H1 (cell line): ENCODE measurements around the gene NUP98. TPM values are rescaled to one million over a fixed set of nuclear protein-coding genes. Genes with fewer than 3 reads are reported as not detected.

Source experiments
- CTCF ChIA-PET: fragments of 300-600 bp; sonication (Branson Sonifier 250); formaldehyde crosslinking; loops from one replicate; lab custom pipeline; 2021; ENCODE audit not compliant: partially characterized antibody; lab: Charles Lee
- POLR2A ChIA-PET: fragments of 300-600 bp; sonication (Branson Sonifier 250); formaldehyde crosslinking; loops from one replicate; lab custom pipeline; 2021; ENCODE audit warnings: inconsistent platforms; ENCODE audit not compliant: partially characterized antibody; lab: Charles Lee
- DNase-seq, 2 experiments: peaks; one replicate each; pipeline versions ENCODE4 v3.0.0 to v3.0.0-alpha.2; 2010 to 2022; ENCODE audit warnings: low spot score in 2 of 2, low read depth in 1 of 2, mixed read lengths in 1 of 2
- FAIRE-seq: peaks from 2 replicates; lab custom pipeline; 2011; peaks lifted over from hg19 to GRCh38; lab: Jason Lieb, UNC
- H2AFZ ChIP-seq: 2 replicates; pipeline ENCODE4 v1.8.1; 2012; ENCODE audit warnings: low read length, inconsistent platforms
- H2AK5ac ChIP-seq: 2 replicates; pipeline ENCODE4 v1.6.1; 2013; ENCODE audit warnings: low read depth, low read length
- H2BK120ac ChIP-seq: replicated peaks from 2 replicates; pipeline ENCODE3; 2013; ENCODE audit warnings: low read depth, low read length, inconsistent platforms
- H2BK12ac ChIP-seq: 2 replicates; pipeline ENCODE4 v1.6.1; 2013; ENCODE audit warnings: low read depth, low read length
- H2BK15ac ChIP-seq: 2 replicates; pipeline ENCODE4 v1.6.1; 2013; ENCODE audit warnings: low read length
- H2BK20ac ChIP-seq: 2 replicates; pipeline ENCODE4 v1.6.1; 2013; ENCODE audit warnings: low read length
- H2BK5ac ChIP-seq: 2 replicates; pipeline ENCODE4 v1.6.1; 2013; ENCODE audit warnings: low read depth, low read length
- H3K14ac ChIP-seq: 2 replicates; pipeline ENCODE4 v1.6.1; 2013; ENCODE audit warnings: inconsistent platforms; ENCODE audit not compliant: insufficient read length
- H3K18ac ChIP-seq: 2 replicates; pipeline ENCODE4 v1.6.1; 2013; ENCODE audit warnings: low read length; ENCODE audit errors: extremely low read depth
- H3K23ac ChIP-seq: 2 replicates; pipeline ENCODE4 v1.6.1; 2013; ENCODE audit warnings: inconsistent platforms; ENCODE audit not compliant: insufficient read length
- H3K23me2 ChIP-seq: 2 replicates; pipeline ENCODE4 v1.6.1; 2013; ENCODE audit warnings: low read depth, low read length
- H3K27ac ChIP-seq: 2 replicates; pipeline ENCODE4 v1.6.1; 2011; ENCODE audit warnings: low read depth, low read length, inconsistent platforms
- H3K27me3 ChIP-seq, 4 experiments: replicated peaks in 1 of 4; 1 replicate in 1 of 4; 2 replicates in 3 of 4; pipeline versions ENCODE4 v1.6.1 to v1.8.1; 2011 to 2013; ENCODE audit warnings: low read length in 3 of 4, mild to moderate bottlenecking in 3 of 4, inconsistent platforms in 2 of 4, mixed read lengths in 2 of 4, moderate library complexity in 1 of 4; ENCODE audit not compliant: control insufficient read depth in 3 of 4, insufficient read depth in 3 of 4; ENCODE audit errors: extremely low read depth in 1 of 4
- H3K36me3 ChIP-seq, 4 experiments: 2 replicates each; pipeline versions ENCODE4 v1.6.1 to v1.8.1; 2011 to 2013; ENCODE audit warnings: mild to moderate bottlenecking in 4 of 4, low read length in 3 of 4, moderate library complexity in 2 of 4, control low read depth in 1 of 4, inconsistent platforms in 1 of 4; ENCODE audit not compliant: insufficient read depth in 4 of 4, control insufficient read depth in 2 of 4
- H3K4ac ChIP-seq: replicated peaks from 2 replicates; pipeline ENCODE3; 2013; ENCODE audit warnings: low read length, low read depth, mixed read lengths, inconsistent platforms; ENCODE audit not compliant: insufficient read length
- H3K4me1 ChIP-seq, 4 experiments: replicated peaks in 1 of 4; 1 replicate in 1 of 4; 2 replicates in 3 of 4; pipeline versions ENCODE4 v1.6.1 to v1.8.1; 2011 to 2013; ENCODE audit warnings: low read length in 3 of 4, inconsistent platforms in 2 of 4, mixed read lengths in 1 of 4; ENCODE audit not compliant: insufficient read depth in 4 of 4, control insufficient read depth in 3 of 4
- H3K4me2 ChIP-seq, 2 experiments: 2 replicates each; pipeline versions ENCODE4 v1.6.1 to v1.8.1; 2011 to 2013; ENCODE audit warnings: low read depth in 2 of 2, low read length in 2 of 2, control low read depth in 1 of 2, inconsistent platforms in 1 of 2, mild to moderate bottlenecking in 1 of 2; ENCODE audit not compliant: insufficient read depth in 1 of 2
- H3K4me3 ChIP-seq, 4 experiments: fragments of 200-600, 300-600 bp in 1 of 4; sonication (generic), shearing (Covaris generic), sonication (Bioruptor Twin) in 1 of 4; 2 replicates each; pipeline versions ENCODE4 v1.5.1 to v1.8.1; 2011 to 2016; ENCODE audit warnings: low read length in 4 of 4, low read depth in 3 of 4, control low read depth in 2 of 4, inconsistent platforms in 2 of 4, mild to moderate bottlenecking in 2 of 4, mixed read lengths in 1 of 4, moderate library complexity in 1 of 4; ENCODE audit not compliant: insufficient read depth in 2 of 4; ENCODE audit errors: extremely low read depth in 1 of 4
- H3K56ac ChIP-seq: replicated peaks from 2 replicates; pipeline ENCODE3; 2013; ENCODE audit warnings: low read depth, mild to moderate bottlenecking, mixed read lengths, low read length, inconsistent platforms; ENCODE audit not compliant: insufficient read length
- H3K79me1 ChIP-seq: 2 replicates; pipeline ENCODE4 v1.6.1; 2013; ENCODE audit warnings: low read depth, low read length, control low read depth
- H3K79me2 ChIP-seq, 2 experiments: 2 replicates each; pipeline versions ENCODE4 v1.6.1 to v1.8.1; 2012 to 2013; ENCODE audit warnings: low read length in 2 of 2, mild to moderate bottlenecking in 2 of 2, inconsistent platforms in 1 of 2; ENCODE audit not compliant: insufficient read depth in 2 of 2, control insufficient read depth in 1 of 2
- H3K9ac ChIP-seq, 4 experiments: replicated peaks in 1 of 4; 1 replicate in 1 of 4; 2 replicates in 3 of 4; pipeline versions ENCODE4 v1.6.1 to v1.8.1; 2011 to 2013; ENCODE audit warnings: low read depth in 3 of 4, low read length in 3 of 4, control low read depth in 2 of 4, mild to moderate bottlenecking in 2 of 4, moderate library complexity in 2 of 4, inconsistent platforms in 1 of 4; ENCODE audit errors: extremely low read depth in 1 of 4
- H3K9me3 ChIP-seq, 2 experiments: 2 replicates each; pipeline versions ENCODE4 v1.6.1 to v1.8.1; 2012 to 2013; ENCODE audit warnings: mild to moderate bottlenecking in 2 of 2, moderate library complexity in 2 of 2, control low read depth in 1 of 2, inconsistent platforms in 1 of 2, low read depth in 1 of 2, low read length in 1 of 2, mixed read lengths in 1 of 2; ENCODE audit not compliant: insufficient read depth in 2 of 2
- H4K20me1 ChIP-seq, 2 experiments: replicated peaks in 1 of 2; 2 replicates each; pipeline versions ENCODE3 to v1.8.1; 2011 to 2013; ENCODE audit warnings: inconsistent platforms in 2 of 2, low read length in 2 of 2, mild to moderate bottlenecking in 1 of 2; ENCODE audit not compliant: insufficient read depth in 2 of 2, control insufficient read depth in 1 of 2
- H4K5ac ChIP-seq: 2 replicates; pipeline ENCODE4 v1.6.1; 2013; ENCODE audit warnings: low read length, low read depth, mixed read lengths, inconsistent platforms; ENCODE audit not compliant: insufficient read length
- H4K8ac ChIP-seq: 2 replicates; pipeline ENCODE4 v1.8.0; 2013; ENCODE audit warnings: mild to moderate bottlenecking, moderate library complexity, low read length, inconsistent platforms; ENCODE audit not compliant: insufficient read depth; ENCODE audit errors: extremely low read depth
- H4K91ac ChIP-seq: replicated peaks from 2 replicates; pipeline ENCODE3; 2013; ENCODE audit warnings: low read length, mixed read lengths, inconsistent platforms; ENCODE audit not compliant: insufficient read length
- BACH1 ChIP-seq: IDR thresholded peaks from 2 replicates; pipeline ENCODE4 v1.6.1; 2012; ENCODE audit warnings: low read length, improper control_type of control experiment
- CBX5 ChIP-seq: fragments of 300-800, 300-1000 bp; sonication (generic); IDR thresholded peaks from 2 replicates; pipeline ENCODE4 v1.7.1; 2016; ENCODE audit warnings: antibody characterized with exemption, low read length, low read depth
- EP300 ChIP-seq, 2 experiments: IDR thresholded peaks; 1 replicate in 1 of 2; 2 replicates in 1 of 2; pipeline ENCODE4 v1.6.1; 2011 to 2012; ENCODE audit warnings: low read depth in 2 of 2, low read length in 2 of 2, mild to moderate bottlenecking in 2 of 2, borderline replicate concordance in 1 of 2, inconsistent platforms in 1 of 2, moderate library complexity in 1 of 2
- GABPA ChIP-seq: IDR thresholded peaks from 2 replicates; pipeline ENCODE4 v1.6.1; 2011; ENCODE audit warnings: mild to moderate bottlenecking, low read length, moderate library complexity, borderline replicate concordance; ENCODE audit not compliant: insufficient read depth
- JUND ChIP-seq: IDR thresholded peaks from 2 replicates; pipeline ENCODE4 v1.6.1; 2011; ENCODE audit warnings: mild to moderate bottlenecking, improper control_type of control experiment, low read length
- RNF2 ChIP-seq: fragments of 200-900, 300-1000 bp; sonication (generic); IDR thresholded peaks from 2 replicates; pipeline ENCODE4 v1.7.1; 2016; ENCODE audit warnings: borderline replicate concordance, low read depth, mild to moderate bottlenecking, antibody characterized with exemption, low read length; ENCODE audit not compliant: poor library complexity, severe bottlenecking; ENCODE audit errors: missing control alignments
- SP1 ChIP-seq: IDR thresholded peaks from 2 replicates; pipeline ENCODE4 v1.6.1; 2011; ENCODE audit warnings: low read depth, low read length
- WGBS, 2 experiments: shearing (Covaris generic) in 1 of 2; methylation state at CpG; one replicate each; pipeline versions ENCODE4 v1.1.6 to v1.1.7; 2013 to 2015; ENCODE audit warnings: low lambda C conversion rate in 2 of 2, mixed read lengths in 2 of 2, inconsistent platforms in 1 of 2, low coverage in 1 of 2, missing lambda C conversion rate in 1 of 2; ENCODE audit not compliant: insufficient replicate concordance in 2 of 2, insufficient coverage in 1 of 2, insufficient read length in 1 of 2; ENCODE audit errors: extremely low coverage in 1 of 2, missing lambda C conversion rate in 1 of 2; 5-methylcytosine and 5-hydroxymethylcytosine counted together
- polyA plus RNA-seq, 7 experiments: library from polyadenylated mRNA; depleted of rRNA in 3 of 7; stranded (reverse) in 5 of 7; unstranded in 2 of 7; fragments of >200 nt in 5 of 7; fragments of 200-250 nt in 2 of 7; gene quantifications; 1 replicate in 5 of 7; 2 replicates in 1 of 7; 4 replicates in 1 of 7; pipeline versions ENCODE4 v1.2.1 to v1.2.3, GENCODE V29; 2011 to 2013; ENCODE audit warnings: missing spikeins in 2 of 7, mixed read lengths in 2 of 7
- total RNA-seq: library from RNA; stranded (reverse); fragmentation: NEBNext Ultra II Directional; extraction: Animal tissue kit (Norgen Biotek cat#: 25700); gene quantifications from 2 replicates; pipeline ENCODE4 v1.2.1, GENCODE V29; 2021
- TF ChIP-seq, protein P1 (sequence below): IDR thresholded peaks from 2 replicates; pipeline ENCODE4 v1.6.1; 2011; ENCODE audit warnings: low read length, improper control_type of control experiment

Gene NUP98
- total and polyA plus RNA-seq, 2 of the 8 experiments (the other 6 are each of a cell fraction or from before 2014, with no cell fraction given): 98.6 to 261 TPM

DNA sequence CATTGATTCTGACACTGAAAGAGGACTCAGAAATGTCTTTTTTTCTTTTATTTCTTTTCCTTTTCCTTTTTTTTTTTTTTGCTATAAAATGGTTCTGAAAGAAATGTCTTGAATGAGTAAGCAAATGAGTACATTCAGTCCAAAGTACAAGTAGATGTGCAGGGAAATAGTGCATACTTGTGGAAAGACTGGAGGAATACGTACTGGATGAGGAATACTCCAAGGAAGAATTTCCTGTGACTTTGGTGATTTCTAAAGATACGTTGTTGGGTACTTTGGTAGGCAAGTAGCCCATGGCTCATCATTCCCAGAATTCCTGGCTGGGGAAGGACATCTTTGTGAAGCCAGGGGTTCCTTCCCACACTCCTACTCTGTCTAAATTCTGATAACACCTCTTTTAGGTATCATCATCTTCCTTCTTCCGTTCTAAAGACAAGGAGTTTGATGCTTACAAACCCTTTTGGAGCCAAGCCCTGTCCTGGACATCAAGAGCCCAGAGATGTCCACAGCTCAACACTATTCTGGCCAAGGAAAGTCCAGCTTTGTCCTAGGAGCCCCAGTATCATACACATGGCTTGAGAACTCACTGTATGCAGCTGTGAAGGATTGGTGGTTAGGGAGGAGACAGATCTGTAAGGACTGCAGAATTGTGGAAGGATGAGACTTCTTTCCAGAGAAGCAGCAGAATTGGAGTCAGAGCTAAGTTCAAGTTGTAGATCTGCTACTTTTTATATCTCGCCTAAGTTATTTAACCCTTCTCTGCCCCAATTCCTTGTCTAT, 4.8 kb upstream of the NUP98 start:
- Histone ChIP-seq H3K4me3 (no peak overlapping the region), H3K9ac (no peak overlapping the region), H3K9me3 (no peaks in the 10 kb centered on the region), H2AK5ac (no peak overlapping the region), H2BK20ac (no peak overlapping the region), H4K8ac (no peak overlapping the region), H3K36me3 (no peaks in the 10 kb centered on the region), H3K23ac (no peak overlapping the region), H3K4me1 (peaks cover 0 to 5% (median 0%) of the 10 kb centered on the region in 4 experiments; a peak in 1 of 7 replicates), H3K4ac (no peak overlapping the region), H3K27me3 (no peaks in the 10 kb centered on the region), H3K14ac (no peak overlapping the region), H3K18ac (no peak overlapping the region), H3K79me1 (no peaks in the 10 kb centered on the region), H3K56ac (no peak overlapping the region), H3K4me2 (no peak overlapping the region), H2BK120ac (no peak overlapping the region), H3K79me2 (peaks cover 0 to under 1% of the 10 kb centered on the region in 2 experiments; a peak in 1 of 4 replicates), H3K27ac (no peak overlapping the region), H2BK15ac (no peak overlapping the region), H4K91ac (no peak overlapping the region), H3K23me2 (peaks cover 3% of the 10 kb centered on the region; the same call in 1 of the 2 replicates), H2BK12ac (no peak overlapping the region), H2AFZ (no peak overlapping the region), H2BK5ac (no peak overlapping the region), H4K20me1 (no peaks in the 10 kb centered on the region), H4K5ac (no peak overlapping the region)
- POLR2A ChIA-PET: interaction anchor here (1.0 kb wide), 1 partner anchor 32 kb away, joined by 3 read pairs; no protein-coding TSS in a partner anchor
- FAIRE-seq (no peak), DNase-seq (no peak)
- WGBS, 2 experiments: 86% methylated on average over 4 of the region's 4 CpGs; no CpG with 5 or more reads in 1 of the 2 experiments
- TF ChIP-seq GABPA (no peak), SP1 (no peak), BACH1 (no peak), CBX5 (no peak), EP300 (IDR thresholded peaks at IDR 0.05; ENCODE audit: borderline replicate concordance in 1 of 2, low read depth in 2 of 2, low read length in 2 of 2) (no peak), RNF2 (no peak), JUND (no peak)
- TF ChIP-seq, protein P1, sequence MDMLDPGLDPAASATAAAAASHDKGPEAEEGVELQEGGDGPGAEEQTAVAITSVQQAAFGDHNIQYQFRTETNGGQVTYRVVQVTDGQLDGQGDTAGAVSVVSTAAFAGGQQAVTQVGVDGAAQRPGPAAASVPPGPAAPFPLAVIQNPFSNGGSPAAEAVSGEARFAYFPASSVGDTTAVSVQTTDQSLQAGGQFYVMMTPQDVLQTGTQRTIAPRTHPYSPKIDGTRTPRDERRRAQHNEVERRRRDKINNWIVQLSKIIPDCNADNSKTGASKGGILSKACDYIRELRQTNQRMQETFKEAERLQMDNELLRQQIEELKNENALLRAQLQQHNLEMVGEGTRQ: no peak
- CTCF ChIA-PET: no interaction called here
